Activated T-cell treated with anti-CD3 and anti-CD28 coated beads for 4 hours (primary cell): Measurements from ENCODE around the gene ARHGEF7.

ENCODE experiments used
- DNase-seq: peaks from one replicate; pipeline ENCODE4 v3.0.0-alpha.2; 2020

Gene ARHGEF7

DNA sequence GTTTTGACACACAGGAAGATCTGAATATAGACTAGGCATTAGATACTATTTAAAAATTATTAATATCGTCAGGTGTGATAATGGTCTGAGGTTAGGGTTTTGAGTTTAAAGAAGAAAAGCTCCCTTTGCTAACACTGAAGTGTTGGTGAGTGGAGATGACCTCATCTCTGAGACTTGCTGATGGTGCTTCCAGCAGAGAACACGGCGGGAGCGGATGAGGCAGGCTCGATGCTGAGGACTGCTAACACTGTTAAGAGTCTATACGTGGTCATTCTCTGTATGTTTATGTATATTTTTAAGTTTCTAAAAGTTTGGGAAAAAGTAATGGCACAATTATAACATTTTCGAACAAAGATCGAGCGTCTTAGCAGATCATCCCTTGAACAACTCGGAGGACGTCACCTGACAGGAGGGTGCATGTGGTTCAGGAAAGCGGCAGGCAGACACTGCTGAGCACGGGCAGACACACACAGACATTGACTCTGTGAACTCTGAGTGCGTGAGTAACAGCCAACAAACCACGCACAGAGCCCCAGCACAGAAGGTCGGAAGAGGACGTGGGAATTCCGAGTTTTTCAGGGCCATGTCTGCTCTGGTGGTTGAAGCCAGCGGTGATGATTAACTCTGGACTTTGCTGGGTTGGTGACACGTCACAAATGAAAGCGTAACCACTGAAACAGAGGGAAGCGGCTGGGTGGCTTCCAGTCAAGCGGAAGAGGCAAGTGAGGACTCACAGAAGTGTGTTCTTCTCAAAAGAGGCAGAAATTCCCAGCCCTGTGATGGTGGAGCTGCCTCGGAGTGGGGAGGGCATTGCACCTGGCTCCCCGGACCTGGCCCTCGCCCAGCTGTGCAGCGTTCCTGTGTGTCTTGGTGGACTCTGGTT, 113.4 kb downstream of the ARHGEF7 start:
- DNase-seq: no peak

DNA sequence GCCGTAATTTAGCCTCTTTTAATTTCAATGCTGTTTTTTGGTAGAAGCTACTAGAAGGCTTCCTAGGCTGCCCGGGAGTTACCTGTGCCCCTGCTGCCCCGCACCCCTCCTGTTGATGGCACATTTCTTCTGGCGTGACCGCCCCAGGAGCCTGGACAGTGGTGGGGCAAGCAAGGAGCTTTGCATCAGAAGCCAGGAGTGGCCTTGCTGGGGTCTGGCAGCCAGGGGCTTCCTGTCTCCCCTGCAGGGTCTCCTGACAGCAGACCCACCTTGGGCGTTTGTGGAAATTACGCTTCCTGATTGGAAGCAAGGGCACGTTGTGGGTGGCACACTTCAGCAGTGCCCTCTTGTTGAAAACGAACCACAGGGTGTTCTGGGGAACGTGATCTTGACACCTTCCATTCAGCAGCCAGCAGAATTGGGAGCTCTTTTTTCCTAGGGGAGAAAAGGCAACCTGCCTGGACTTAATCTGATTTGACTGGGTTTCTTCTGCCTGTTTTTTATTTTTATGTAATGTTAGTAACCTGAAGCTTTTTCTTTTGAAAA, 115.3 kb downstream of the ARHGEF7 start:
- DNase-seq: no peak

DNA sequence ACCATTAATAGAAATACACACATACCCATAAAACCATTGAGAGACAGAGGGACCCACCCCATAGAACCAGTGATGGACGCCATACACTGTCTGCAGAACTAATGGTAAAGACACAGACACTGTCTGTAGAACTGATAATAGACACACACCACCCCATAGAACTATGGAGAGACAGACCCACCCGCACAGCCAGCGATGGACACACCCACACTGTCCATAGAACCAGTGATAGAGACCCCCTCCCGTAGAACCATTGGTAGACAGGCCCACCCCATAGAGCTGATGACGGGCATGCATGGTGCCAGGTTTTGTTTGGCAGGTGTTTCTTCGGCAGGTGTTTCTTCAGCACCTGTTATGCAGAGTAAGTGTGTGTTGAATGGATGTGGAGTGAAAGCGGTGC, 117.1 kb downstream of the ARHGEF7 start:
- DNase-seq: no peak

DNA sequence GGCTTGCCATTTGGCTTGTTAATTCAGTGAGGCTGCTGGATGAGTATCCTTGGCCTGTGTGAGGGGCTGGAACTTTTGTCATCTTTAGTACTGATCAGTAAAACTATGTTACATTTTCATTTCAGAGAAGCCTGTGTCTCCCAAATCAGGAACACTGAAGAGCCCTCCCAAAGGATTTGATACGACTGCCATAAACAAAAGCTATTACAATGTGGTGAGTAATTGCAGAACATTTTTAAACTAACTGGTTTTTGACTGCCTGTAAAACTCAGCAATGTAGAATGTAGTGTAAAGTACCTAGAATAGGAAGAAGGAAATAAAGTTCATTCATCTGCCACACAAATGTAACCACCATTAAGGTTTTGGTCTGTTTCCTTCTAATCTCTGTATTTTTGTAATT, 118.0 kb downstream of the ARHGEF7 start:
- DNase-seq: no peak

- DNase-seq: no peak
Measured at GRCh38 chr13:111239764-111240670, 124.9 kb downstream of the ARHGEF7 start.

GRCh38 chr13:111241006-111241755, 126.1 kb downstream of the ARHGEF7 start:
- no peak for DNase-seq

DNA sequence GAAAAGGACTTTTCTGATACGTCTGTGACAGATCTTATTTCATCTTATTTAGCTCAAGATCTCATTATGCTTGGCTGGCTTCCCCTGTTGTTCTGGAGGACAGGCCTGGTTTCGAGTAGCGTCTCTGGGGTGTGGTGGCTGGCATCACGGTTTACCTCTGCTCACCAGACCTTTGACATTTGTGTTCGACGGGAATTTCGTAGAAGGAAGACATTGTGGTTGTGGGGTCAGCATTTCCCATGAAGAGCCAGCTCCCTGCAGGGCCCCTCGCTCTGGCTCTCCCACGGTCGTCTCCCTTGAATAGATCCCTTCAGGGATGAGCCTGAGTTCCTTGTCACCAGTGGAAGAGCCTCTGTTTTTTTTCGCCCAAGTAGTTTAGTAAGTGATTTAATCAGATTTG, 126.8 kb downstream of the ARHGEF7 start:
- no peak for DNase-seq

GRCh38 chr13:111242585-111242984, 127.5 kb downstream of the ARHGEF7 start:
- DNase-seq: no peak

DNA sequence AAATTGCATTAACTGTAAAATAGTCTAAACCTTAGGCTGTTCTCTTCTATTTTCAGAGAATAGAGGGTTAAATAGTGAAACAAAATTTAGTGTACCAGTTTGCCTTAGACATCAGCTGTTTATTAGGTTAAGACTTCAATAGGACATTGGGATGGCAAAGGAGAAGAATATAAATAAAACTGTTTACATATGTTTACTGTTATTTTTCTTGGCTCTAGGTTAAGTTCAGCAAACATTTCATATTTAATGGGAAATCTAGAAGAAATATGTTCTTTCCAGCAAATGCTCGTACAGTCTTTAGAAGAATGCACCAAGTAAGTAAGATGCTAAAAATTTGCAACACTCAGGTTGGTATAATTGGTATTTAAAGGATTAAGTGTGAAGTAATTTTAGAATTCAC, 128.9 kb downstream of the ARHGEF7 start:
- no peak for DNase-seq

DNA sequence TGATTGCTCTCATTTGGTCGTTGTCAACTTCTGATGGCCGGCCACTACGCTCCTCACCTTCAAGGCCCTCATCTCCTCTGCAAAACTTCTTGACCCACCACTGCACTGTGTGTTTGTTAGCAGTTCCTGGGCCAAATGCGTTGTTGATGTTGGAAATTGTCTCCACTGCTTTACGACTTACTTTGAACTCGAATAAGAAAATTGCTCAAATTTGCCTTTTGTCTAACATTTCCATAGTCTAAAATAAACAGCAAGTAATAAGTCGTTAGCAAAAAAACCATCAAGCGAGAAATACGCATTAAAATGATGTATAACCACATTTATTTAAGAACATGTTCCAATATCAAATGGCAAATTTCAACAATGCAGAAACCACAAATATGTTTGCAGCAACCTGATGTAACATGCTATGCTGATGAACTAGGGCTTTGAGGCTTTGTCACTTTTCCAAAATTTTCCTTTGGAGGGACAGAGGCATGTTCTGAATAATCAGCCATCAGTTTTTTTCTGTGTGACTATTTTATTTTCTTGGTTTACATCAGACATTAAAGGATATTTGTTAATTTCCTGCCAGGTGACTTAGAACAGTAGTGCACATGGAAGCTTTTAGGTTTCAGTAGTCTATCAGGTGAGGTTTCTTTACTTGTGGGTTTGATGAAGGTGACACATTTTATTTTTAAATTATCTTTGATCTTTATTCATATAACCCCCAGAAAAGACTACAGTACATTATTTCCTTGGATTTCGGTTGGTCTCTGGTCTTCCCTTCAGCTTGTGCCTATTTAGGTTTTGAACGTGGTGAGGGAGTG, 130.7 kb downstream of the ARHGEF7 start:
- no peak for DNase-seq

GRCh38 chr13:111247552-111247951, 132.4 kb downstream of the ARHGEF7 start:
- DNase-seq: no peak

DNA sequence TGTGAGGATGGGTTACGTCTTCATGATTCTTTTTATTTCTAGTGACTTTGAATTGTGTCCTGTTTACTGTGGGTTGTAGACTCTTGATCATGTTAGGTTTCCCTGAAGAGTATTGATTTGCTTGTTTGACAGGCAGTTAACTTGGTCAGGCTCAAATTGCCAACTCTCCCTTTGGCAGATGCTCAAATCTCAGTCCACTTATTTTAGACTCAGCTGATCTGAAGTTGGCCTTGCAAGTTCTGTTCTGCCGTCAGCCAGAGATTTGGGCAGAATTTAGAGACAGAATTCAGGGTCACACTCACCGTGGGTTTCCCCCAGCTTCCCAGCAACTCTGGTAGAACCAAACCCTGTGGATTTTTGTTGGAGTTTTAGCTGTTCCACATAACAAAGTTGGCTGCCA, 133.7 kb downstream of the ARHGEF7 start:
- DNase-seq: no peak

DNA sequence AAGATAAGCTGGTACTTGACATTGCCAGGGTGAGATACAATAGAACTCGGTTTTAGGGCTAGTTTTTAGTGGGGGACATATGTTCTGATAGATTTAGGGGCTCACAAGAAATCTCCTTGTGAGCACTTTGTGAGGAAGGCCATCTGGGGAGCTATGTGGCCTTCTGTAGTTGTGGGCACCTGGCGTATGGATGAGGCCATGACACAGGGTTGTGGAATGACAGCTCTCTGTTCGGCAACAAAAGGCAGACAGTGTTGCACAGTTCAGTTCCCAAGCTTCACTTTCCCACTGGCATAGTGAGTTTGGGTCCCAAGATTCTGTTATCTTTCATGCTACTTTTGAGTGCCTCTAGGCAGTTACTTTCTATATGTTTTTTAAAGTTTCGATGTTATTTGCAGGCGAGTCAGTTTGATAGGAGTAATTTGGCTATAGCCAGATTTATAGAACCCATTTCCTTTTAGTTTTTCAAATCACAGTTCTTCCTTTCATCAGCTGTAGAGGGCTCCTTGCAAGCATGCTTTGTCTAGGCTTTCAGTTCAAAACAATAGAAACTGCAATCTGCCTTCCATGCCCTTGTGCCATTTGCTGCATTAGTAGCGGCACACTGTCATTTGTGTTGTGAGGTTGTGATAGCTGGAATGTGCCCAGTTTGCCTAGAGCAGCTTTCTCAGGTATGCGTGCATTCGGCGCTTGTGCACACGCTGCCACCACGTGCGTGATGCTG, 134.7 kb downstream of the ARHGEF7 start:
- no peak for DNase-seq

DNA sequence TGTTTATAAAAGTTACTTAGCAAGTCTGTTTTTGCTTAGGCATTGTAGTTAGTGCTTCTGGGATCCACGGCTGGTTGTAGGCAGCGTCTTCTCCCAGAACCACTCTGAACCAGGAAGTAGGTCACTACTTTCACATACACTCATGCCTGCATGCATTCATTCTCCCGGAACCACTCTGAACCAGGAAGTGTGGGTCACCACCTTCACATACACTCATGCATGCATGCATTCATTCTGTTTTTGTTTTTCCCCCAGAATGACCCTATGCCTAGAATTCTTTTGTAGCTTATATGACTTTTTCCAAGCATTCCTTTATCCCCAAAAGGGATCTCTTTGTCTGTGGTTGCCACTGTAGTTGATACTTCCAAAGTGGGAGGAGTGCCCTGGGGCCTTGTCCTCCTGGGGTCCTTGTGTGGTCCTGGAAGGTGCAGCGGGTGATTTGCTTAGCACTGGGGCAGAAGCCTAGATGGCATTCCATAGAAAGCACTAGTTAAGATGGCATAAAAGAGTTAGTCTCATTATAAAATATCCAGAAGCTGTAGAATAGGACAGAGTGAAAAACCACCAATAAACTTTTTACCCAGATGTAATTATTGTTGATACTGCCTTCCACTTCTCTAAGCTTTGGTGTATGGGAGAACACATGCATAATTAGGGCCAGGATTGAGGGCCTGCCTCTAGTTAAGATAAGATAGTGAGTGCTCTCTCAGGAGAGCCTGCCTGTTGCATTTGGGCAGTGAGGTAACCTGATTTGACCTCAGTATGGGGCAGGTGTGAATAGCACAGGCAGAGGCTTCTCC, 136.7 kb downstream of the ARHGEF7 start:
- DNase-seq: no peak

DNA sequence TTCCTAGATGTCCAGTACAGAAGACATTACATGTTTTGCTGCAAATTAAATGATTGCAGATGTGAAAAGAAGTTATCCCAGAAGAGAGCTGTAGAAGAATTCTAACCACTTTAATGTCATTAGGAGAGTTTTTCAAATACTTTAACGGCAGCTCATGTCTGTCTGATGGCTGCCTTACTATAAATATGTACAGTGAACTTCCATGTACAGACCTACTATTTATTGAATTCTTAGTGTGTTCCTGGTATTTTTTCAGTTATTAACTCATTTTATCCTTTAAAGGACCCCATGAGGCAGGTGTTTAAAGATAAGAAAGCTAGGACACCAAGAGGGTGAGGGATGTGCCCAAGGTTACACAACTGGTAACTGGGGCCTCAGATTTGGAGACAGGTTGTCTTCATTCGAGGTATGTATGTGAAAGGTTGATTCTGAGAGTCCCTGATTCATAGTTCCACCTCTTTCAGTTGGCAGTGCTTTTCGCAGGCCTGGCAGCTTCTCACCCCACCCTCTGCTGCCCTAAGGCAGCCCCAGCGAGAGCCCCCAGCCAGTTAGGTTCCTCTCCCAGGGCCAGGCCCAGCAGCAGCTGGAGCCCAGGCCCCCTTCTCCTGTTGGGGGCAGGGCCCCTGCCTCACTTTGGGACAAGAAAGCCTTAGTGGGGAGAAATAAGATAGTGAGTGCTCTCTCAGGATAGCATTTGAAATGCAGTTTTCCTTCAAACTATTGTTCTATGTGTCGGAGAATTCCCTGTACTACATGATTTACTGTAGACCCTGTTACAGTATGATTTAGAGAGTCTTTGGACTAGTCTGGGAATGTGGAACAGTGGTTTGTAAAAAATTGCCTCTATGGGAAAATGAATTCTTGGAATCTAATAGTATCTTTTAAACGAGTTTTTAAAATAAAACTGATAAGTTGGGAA, 137.6 kb downstream of the ARHGEF7 start:
- DNase-seq: no peak

DNA sequence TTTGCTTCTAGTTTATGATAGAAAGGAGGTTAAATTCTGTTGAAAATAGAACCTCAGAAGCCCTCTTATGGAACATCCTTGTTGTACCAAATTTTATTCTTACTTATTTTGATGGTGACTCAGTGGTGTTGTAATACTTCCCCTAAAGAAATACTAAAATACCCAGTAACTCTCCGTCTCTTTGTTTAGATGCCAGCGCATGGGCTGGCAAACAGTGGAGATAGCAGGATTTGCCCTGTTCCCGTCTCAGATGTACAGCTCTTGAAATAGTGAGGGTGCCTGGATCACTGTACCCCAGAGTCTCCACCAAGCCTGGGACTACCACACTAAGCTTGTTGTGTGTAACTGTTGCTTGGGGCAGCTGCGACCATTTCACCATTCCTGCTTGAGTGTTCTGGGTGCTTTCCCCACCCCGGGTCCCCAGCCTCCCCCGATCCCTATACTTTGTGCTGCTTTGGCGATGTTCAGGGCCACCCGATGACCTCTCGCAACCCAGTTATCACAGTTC, 138.3 kb downstream of the ARHGEF7 start:
- no peak for DNase-seq

- DNase-seq: no peak
Measured at GRCh38 chr13:111255228-111255790, 140.2 kb downstream of the ARHGEF7 start.

DNA sequence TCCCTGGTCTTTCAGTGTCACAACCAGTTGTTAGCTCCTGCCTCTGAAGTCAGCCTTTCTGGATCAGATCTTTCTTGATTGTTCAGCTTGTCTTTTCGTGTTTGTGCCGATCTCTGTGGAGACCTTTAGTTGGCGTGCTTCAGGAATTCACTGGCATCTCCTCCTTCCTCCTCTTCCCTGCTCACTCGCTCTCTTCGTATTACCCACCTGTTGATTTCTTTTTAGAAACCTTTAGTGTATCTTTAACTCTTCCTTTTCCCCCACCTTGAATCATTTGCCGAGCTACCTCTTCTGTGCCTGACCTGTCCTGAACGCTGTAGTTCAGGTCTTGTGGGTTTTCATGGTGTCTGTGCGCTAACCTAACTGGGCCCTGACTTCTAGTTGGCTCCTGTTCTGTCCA, 141.3 kb downstream of the ARHGEF7 start:
- DNase-seq: no peak

DNA sequence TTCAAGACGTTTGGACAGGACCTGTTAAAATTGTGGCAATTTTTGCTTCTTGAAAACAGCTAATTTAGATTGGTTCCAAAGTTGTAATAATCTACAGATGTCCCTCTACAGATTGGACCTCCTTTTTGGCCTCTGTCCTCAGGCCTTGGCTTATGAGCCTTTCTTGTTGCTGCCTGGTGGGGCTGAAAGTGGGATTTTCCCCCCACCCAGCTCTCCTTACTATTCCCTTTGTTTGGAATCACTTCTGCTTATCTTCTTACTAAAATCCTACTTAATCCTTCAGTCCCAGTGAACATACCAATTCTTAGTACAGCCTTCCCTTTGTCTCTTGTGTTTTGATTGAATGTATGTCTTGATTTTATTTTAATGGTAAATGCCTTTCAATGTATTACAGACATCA, 141.8 kb downstream of the ARHGEF7 start:
- DNase-seq: no peak
